ENCODE data around the gene PDE3B. TPM values are rescaled to one million over a fixed set of nuclear protein-coding genes. Genes with fewer than 3 reads are reported as not detected.
"Not testable (repeated sequence)": the region's sequence is repeated elsewhere in the genome, so short reads cannot be mapped to it uniquely, and the experiment has no call there.

Gene PDE3B
- polyA plus RNA-seq, 3 donors: 6.7 to 8.6 (median 7.5) TPM

- no peak for DNase-seq
These were observed 99.4 kb downstream of the PDE3B start for GRCh38 chr11:14742849-14743559.

GRCh38 chr11:14743667-14744066, 100.1 kb downstream of the PDE3B start:
- DNase-seq: not testable (repeated sequence)

GRCh38 chr11:14746857-14747395, 103.3 kb downstream of the PDE3B start:
- DNase-seq: no peak

GRCh38 chr11:14748090-14748489, 104.5 kb downstream of the PDE3B start:
- DNase-seq: no peak

GRCh38 chr11:14750911-14751310, 107.3 kb downstream of the PDE3B start:
- no peak for DNase-seq

- no peak for DNase-seq
These were observed 108.4 kb downstream of the PDE3B start for GRCh38 chr11:14751975-14752407.

- DNase-seq: no peak
These were observed 111.5 kb downstream of the PDE3B start for GRCh38 chr11:14755140-14755539.

GRCh38 chr11:14756349-14756748, 112.7 kb downstream of the PDE3B start:
- DNase-seq: no peak

- not testable (repeated sequence) for DNase-seq
These were observed 115.9 kb downstream of the PDE3B start for GRCh38 chr11:14759300-14760012.

- no peak for DNase-seq
These were observed 120.6 kb downstream of the PDE3B start for GRCh38 chr11:14764179-14764578.

- DNase-seq: no peak
These were observed 121.2 kb downstream of the PDE3B start for GRCh38 chr11:14764579-14765527.

GRCh38 chr11:14766585-14766984, 123.0 kb downstream of the PDE3B start:
- no peak for DNase-seq

- DNase-seq: no peak
These were observed 125.1 kb downstream of the PDE3B start for GRCh38 chr11:14768526-14769188.

- DNase-seq: no peak
These were observed 130.2 kb downstream of the PDE3B start for GRCh38 chr11:14773755-14774154.

GRCh38 chr11:14774721-14775120, 131.1 kb downstream of the PDE3B start:
- no peak for DNase-seq

GRCh38 chr11:14775897-14776296, 132.3 kb downstream of the PDE3B start:
- no peak for DNase-seq

GRCh38 chr11:14778460-14778859, 134.9 kb downstream of the PDE3B start:
- not testable (repeated sequence) for DNase-seq

GRCh38 chr11:14783788-14784187, 140.2 kb downstream of the PDE3B start:
- no peak for DNase-seq

- DNase-seq: no peak
These were observed 140.6 kb downstream of the PDE3B start for GRCh38 chr11:14784230-14784629.

- peak; percentile 3 for DNase-seq
These were observed 146.4 kb downstream of the PDE3B start for GRCh38 chr11:14789879-14790484.

- no peak for DNase-seq
These were observed 149.9 kb downstream of the PDE3B start for GRCh38 chr11:14793546-14793945.

All from renal pelvis (tissue), 4 donors.